ENCODE data around the gene NR1D1. TPM values are rescaled to one million over a fixed set of nuclear protein-coding genes. Genes with fewer than 3 reads are reported as not detected.
A peak's percentile ranks its signal among the peaks of the same experiment; 100 is the strongest.

Gene NR1D1
- total and polyA plus RNA-seq, 4 donors = 3.2 to 19.6 (median 14.1) TPM

DNA sequence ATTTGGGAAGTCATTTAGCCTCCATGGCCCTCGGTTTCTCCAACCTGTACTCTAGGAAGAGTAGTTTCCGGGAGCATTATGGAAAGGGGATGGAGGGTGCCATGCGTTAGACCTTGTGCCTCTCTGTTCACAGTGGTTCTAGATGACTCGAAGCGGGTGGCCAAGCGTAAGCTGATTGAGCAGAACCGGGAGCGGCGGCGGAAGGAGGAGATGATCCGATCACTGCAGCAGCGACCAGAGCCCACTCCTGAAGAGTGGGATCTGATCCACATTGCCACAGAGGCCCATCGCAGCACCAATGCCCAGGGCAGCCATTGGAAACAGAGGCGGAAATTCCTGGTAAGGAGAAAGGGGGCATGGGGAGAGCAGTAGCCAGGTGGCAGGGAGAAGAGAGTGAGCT lies 15.9 kb downstream of the NR1D1 start:
- no peak for TF ChIP-seq CTCF (IDR thresholded peaks at IDR 0.05; ENCODE audit: control extremely low read depth, extremely low read depth)
- peaks cover 0 to 6% (median 0%) of the 10 kb centered on the region in 5 donors for H3K4me1 ChIP-seq (ENCODE audit: control insufficient read depth in 5 of 5, insufficient read depth in 5 of 5, low read length in 5 of 5)
- ATAC-seq (ENCODE audit: insufficient read depth, low FRiP score) = no peak
- H3K4me3 ChIP-seq = no peak overlapping the region
- H3K36me3 ChIP-seq (ENCODE audit: control insufficient read depth in 4 of 4, insufficient read depth in 4 of 4, low read length in 4 of 4) = peaks cover 9 to 63% (median 49%) of the 10 kb centered on the region in 4 donors
- H3K27ac ChIP-seq (ENCODE audit: low read depth in 1 of 2, low read length in 1 of 2) = no peak overlapping the region
- H3K9me3 ChIP-seq (ENCODE audit: control insufficient read depth in 4 of 4, insufficient read depth in 3 of 4, low read length in 3 of 4) = peaks cover 0 to 4% (median under 1%) of the 10 kb centered on the region in 4 donors
- peaks cover 0 to 2% (median 0%) of the 10 kb centered on the region in 3 donors for H3K27me3 ChIP-seq (ENCODE audit: control insufficient read depth in 3 of 3, insufficient read depth in 3 of 3, low read length in 2 of 3)
- H3K9ac ChIP-seq (ENCODE audit: insufficient read depth in 1 of 2, low read length in 2 of 2) = no peak overlapping the region
- DNase-seq = no peak
- WGBS, 2 donors = 96 to 98% methylated on average over 14 of the region's 14 CpGs

GRCh38 chr17:40079545-40079944 lies 20.8 kb downstream of the NR1D1 start:
- WGBS, 2 donors = 92 to 97% methylated on average over 3 of the region's 3 CpGs
- peaks cover 4 to 20% (median 14%) of the 10 kb centered on the region in 5 donors for H3K4me1 ChIP-seq (ENCODE audit: control insufficient read depth in 5 of 5, insufficient read depth in 5 of 5, low read length in 5 of 5)
- no peak for TF ChIP-seq CTCF (IDR thresholded peaks at IDR 0.05; ENCODE audit: control extremely low read depth, extremely low read depth)
- H3K9me3 ChIP-seq (ENCODE audit: control insufficient read depth in 4 of 4, insufficient read depth in 3 of 4, low read length in 3 of 4) = no peaks in the 10 kb centered on the region
- ATAC-seq (ENCODE audit: insufficient read depth, low FRiP score) (no peak), DNase-seq (no peak)
- H3K27me3 ChIP-seq (ENCODE audit: control insufficient read depth in 3 of 3, insufficient read depth in 3 of 3, low read length in 2 of 3) = no peaks in the 10 kb centered on the region
- H3K36me3 ChIP-seq (ENCODE audit: control insufficient read depth in 4 of 4, insufficient read depth in 4 of 4, low read length in 4 of 4) = peaks cover 0 to 42% (median 27%) of the 10 kb centered on the region in 4 donors
- H3K9ac ChIP-seq (ENCODE audit: insufficient read depth in 1 of 2, low read length in 2 of 2) = no peak overlapping the region
- H3K4me3 ChIP-seq = no peak overlapping the region
- H3K27ac ChIP-seq (ENCODE audit: low read depth in 1 of 2, low read length in 1 of 2) = no peak overlapping the region

DNA sequence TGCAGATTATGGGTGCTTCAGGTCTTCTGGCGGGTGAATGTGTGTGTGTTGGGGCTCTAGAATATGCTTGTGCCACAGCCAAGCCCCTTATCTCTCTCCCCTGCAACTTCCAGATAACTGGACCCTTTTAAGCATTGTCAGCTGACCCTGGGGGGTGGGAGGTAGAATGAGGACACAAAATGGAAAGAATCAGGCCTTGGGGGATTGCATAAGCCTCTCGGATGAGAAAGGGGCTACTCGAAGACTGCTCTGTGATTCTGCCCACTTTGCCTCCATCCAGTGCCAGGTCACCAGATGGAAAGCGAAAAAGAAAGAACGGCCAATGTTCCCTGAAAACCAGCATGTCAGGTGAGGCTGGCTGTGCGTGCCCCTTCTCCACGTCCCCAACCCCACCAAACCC lies 23.8 kb downstream of the NR1D1 start:
- H3K9ac ChIP-seq (ENCODE audit: insufficient read depth in 1 of 2, low read length in 2 of 2) = no peak overlapping the region
- H3K4me3 ChIP-seq = no peak overlapping the region
- H3K27ac ChIP-seq (ENCODE audit: low read depth in 1 of 2, low read length in 1 of 2) = peak overlapping the region; percentile 71 to 88
- peaks cover 22 to 39% (median 31%) of the 10 kb centered on the region in 5 donors for H3K4me1 ChIP-seq (ENCODE audit: control insufficient read depth in 5 of 5, insufficient read depth in 5 of 5, low read length in 5 of 5)
- no peak for TF ChIP-seq CTCF (IDR thresholded peaks at IDR 0.05; ENCODE audit: control extremely low read depth, extremely low read depth)
- no peak for DNase-seq
- H3K36me3 ChIP-seq (ENCODE audit: control insufficient read depth in 4 of 4, insufficient read depth in 4 of 4, low read length in 4 of 4) = peaks cover 0 to 34% (median 21%) of the 10 kb centered on the region in 4 donors
- WGBS, 2 donors = 86 to 91% methylated on average over 7 of the region's 7 CpGs
- ATAC-seq (ENCODE audit: insufficient read depth, low FRiP score) = no peak
- H3K27me3 ChIP-seq (ENCODE audit: control insufficient read depth in 3 of 3, insufficient read depth in 3 of 3, low read length in 2 of 3) = no peaks in the 10 kb centered on the region
- no peaks in the 10 kb centered on the region for H3K9me3 ChIP-seq (ENCODE audit: control insufficient read depth in 4 of 4, insufficient read depth in 3 of 4, low read length in 3 of 4)

- ATAC-seq (ENCODE audit: insufficient read depth, low FRiP score) (no peak), DNase-seq (no peak)
- H3K4me1 ChIP-seq (ENCODE audit: control insufficient read depth in 5 of 5, insufficient read depth in 5 of 5, low read length in 5 of 5) = peaks cover 22 to 45% (median 36%) of the 10 kb centered on the region in 5 donors
- 33 to 34% methylated on average over 8 of the region's 8 CpGs for WGBS, 2 donors
- peak overlapping the region; percentile 16 to 42 for H3K9ac ChIP-seq (ENCODE audit: insufficient read depth in 1 of 2, low read length in 2 of 2)
- H3K4me3 ChIP-seq = no peak overlapping the region
- H3K9me3 ChIP-seq (ENCODE audit: control insufficient read depth in 4 of 4, insufficient read depth in 3 of 4, low read length in 3 of 4) = no peaks in the 10 kb centered on the region
- H3K27ac ChIP-seq (ENCODE audit: low read depth in 1 of 2, low read length in 1 of 2) = peak overlapping the region; percentile 71 to 88
- H3K27me3 ChIP-seq (ENCODE audit: control insufficient read depth in 3 of 3, insufficient read depth in 3 of 3, low read length in 2 of 3) = no peaks in the 10 kb centered on the region
- peaks cover 0 to 33% (median 18%) of the 10 kb centered on the region in 4 donors for H3K36me3 ChIP-seq (ENCODE audit: control insufficient read depth in 4 of 4, insufficient read depth in 4 of 4, low read length in 4 of 4)
- TF ChIP-seq CTCF (IDR thresholded peaks at IDR 0.05; ENCODE audit: control extremely low read depth, extremely low read depth) = no peak
Observed at GRCh38 chr17:40075942-40076498, 24.4 kb downstream of the NR1D1 start.
